OCI-LY7 (cell line): Measurements from ENCODE around the gene SUCLA2. TPM values are rescaled to one million over a fixed set of nuclear protein-coding genes. Genes with fewer than 3 reads are reported as not detected.

Experiments
- BruUV-seq: library from RNA; stranded (reverse); fragments of 400-500 nt; replicated peaks from 2 replicates; lab custom pipeline; 2021; lab: Mats Ljungman, UMichigan
- CTCF ChIA-PET: fragments of 300-600 bp; sonication (Branson Sonifier 250); formaldehyde crosslinking; loops from one replicate; lab custom pipeline; 2022; ENCODE audit warnings: antibody characterized with exemption; ENCODE audit not compliant: unreplicated experiment; lab: Charles Lee
- POLR2A ChIA-PET: fragments of 300-600 bp; sonication (Branson Sonifier 250); formaldehyde crosslinking; loops from one replicate; lab custom pipeline; 2022; ENCODE audit warnings: antibody characterized with exemption; lab: Charles Lee
- DNase-seq: peaks from one replicate; pipeline ENCODE4 v3.0.0-alpha.2; 2015; ENCODE audit warnings: low spot score
- H2AFZ ChIP-seq: fragments of 200-600 bp; sonication (generic), shearing (Covaris generic); 2 replicates; pipeline ENCODE4 v1.6.1; 2014; ENCODE audit warnings: mild to moderate bottlenecking, antibody characterized with exemption, low read length, moderate library complexity
- H3K27ac ChIP-seq: fragments of 200-600 bp; sonication (generic); 2 replicates; pipeline ENCODE4 v1.5.1; 2014; ENCODE audit warnings: mixed run types, low read depth, mild to moderate bottlenecking, moderate library complexity, low read length, inconsistent platforms; ENCODE audit not compliant: poor library complexity, severe bottlenecking
- H3K36me3 ChIP-seq: fragments of 200-600 bp; sonication (generic); 2 replicates; pipeline ENCODE4 v1.6.1; 2014; ENCODE audit warnings: mild to moderate bottlenecking, antibody characterized with exemption, low read length, moderate library complexity, mixed read lengths; ENCODE audit not compliant: insufficient read depth
- H3K4me1 ChIP-seq: fragments of 200-600 bp; sonication (generic); 2 replicates; pipeline ENCODE4 v1.5.1; 2014; ENCODE audit warnings: mild to moderate bottlenecking, low read length; ENCODE audit not compliant: insufficient read depth, poor library complexity, severe bottlenecking
- H3K4me2 ChIP-seq: fragments of 200-600 bp; sonication (generic); 2 replicates; pipeline ENCODE4 v1.6.1; 2014; ENCODE audit warnings: mild to moderate bottlenecking, low read length
- H3K4me3 ChIP-seq: fragments of 200-600 bp; sonication (generic); 2 replicates; pipeline ENCODE4 v1.5.1; 2014; ENCODE audit warnings: mild to moderate bottlenecking, low read depth, low read length; ENCODE audit not compliant: poor library complexity, severe bottlenecking
- H3K79me2 ChIP-seq: fragments of 200-600 bp; sonication (generic); 2 replicates; pipeline ENCODE4 v1.6.1; 2016; ENCODE audit warnings: low read depth, mild to moderate bottlenecking, low read length, moderate library complexity, mixed read lengths; ENCODE audit not compliant: insufficient read depth
- H3K9me2 ChIP-seq: fragments of 200-600 bp; sonication (generic); 2 replicates; pipeline ENCODE4 v1.6.1; 2016; ENCODE audit warnings: mild to moderate bottlenecking, low read length, mixed read lengths; ENCODE audit not compliant: insufficient read depth
- H3K9me3 ChIP-seq: fragments of 200-600 bp; sonication (generic); 2 replicates; pipeline ENCODE4 v1.6.1; 2014; ENCODE audit warnings: mild to moderate bottlenecking, mixed run types, low read length, mixed read lengths
- H4K20me1 ChIP-seq: fragments of 200-600 bp; sonication (generic); 2 replicates; pipeline ENCODE4 v1.6.1; 2014; ENCODE audit warnings: mild to moderate bottlenecking, antibody characterized with exemption, low read length, moderate library complexity, mixed read lengths; ENCODE audit not compliant: insufficient read depth
- EZH2phosphoT487 ChIP-seq: fragments of 200-600 bp; sonication (generic); IDR thresholded peaks from 2 replicates; pipeline ENCODE4 v1.6.1; 2018; ENCODE audit warnings: low read depth, borderline replicate concordance, mild to moderate bottlenecking, mixed run types, antibody characterized with exemption, low read length, moderate library complexity, mixed read lengths
- intact Hi-C: fragments of 100-400 bp; cut with micrococcal nuclease; formaldehyde crosslinking; loops from one replicate; pipeline ENCODE4 v1.10.0; 2022; ENCODE audit not compliant: unreplicated experiment
- total RNA-seq, 2 experiments: library from RNA; depleted of rRNA in 1 of 2; stranded (reverse); fragments of >200 nt in 1 of 2; shearing (Covaris generic) in 1 of 2; gene quantifications; 2 replicates each; pipeline ENCODE4 v1.2.3, GENCODE V29; 2014 to 2022
- TF ChIP-seq, protein P1 (sequence below): fragments of 200-600 bp; sonication (generic); conservative IDR thresholded peaks from 2 replicates; pipeline ENCODE4 v1.5.1; 2014; ENCODE audit warnings: mild to moderate bottlenecking, antibody characterized with exemption, low read length, moderate library complexity, mixed read lengths

The SUCLA2 gene
- total RNA-seq, 2 experiments from 2014 or later = 22.9 to 46.7 TPM

DNA sequence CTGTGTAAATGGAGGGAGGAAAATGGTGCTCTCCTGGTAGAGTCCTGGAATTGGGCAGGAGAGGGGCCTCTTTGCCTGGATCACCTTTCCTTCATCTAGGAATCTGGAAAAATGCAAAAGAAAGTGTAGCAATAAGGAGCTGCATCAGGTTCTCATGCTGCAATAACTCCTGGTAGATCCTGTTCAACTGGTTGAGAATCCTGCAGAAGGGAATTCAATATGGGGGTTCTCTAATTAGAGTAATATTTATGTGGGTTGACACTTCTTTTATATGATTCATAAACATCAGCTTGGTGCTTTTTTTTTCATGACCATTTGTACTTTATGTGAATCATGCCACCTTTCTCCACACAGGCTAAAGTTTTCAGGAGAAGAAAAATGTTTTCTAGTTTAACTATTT lies 27.0 kb upstream of the SUCLA2 start:
- Histone ChIP-seq H3K36me3 (peaks cover 44% of the 10 kb centered on the region), H3K27ac (no peak overlapping the region), H3K9me2 (no peaks in the 10 kb centered on the region), H3K9me3 (peaks cover 26% of the 10 kb centered on the region; the same call in 1 of the 2 replicates), H3K4me2 (no peak overlapping the region), H3K79me2 (no peaks in the 10 kb centered on the region), H3K4me3 (no peak overlapping the region), H2AFZ (no peak overlapping the region), H3K4me1 (no peaks in the 10 kb centered on the region), H4K20me1 (no peaks in the 10 kb centered on the region)
- ChIA-PET POLR2A (interaction anchor here (0.6 to 1.1 kb wide), 3 partner anchors 9 to 633 kb away, joined by 3 to 6 read pairs (median 3); partner anchors contain the start of gene NUDT15), CTCF (no interaction called here)
- TF ChIP-seq, protein P1, sequence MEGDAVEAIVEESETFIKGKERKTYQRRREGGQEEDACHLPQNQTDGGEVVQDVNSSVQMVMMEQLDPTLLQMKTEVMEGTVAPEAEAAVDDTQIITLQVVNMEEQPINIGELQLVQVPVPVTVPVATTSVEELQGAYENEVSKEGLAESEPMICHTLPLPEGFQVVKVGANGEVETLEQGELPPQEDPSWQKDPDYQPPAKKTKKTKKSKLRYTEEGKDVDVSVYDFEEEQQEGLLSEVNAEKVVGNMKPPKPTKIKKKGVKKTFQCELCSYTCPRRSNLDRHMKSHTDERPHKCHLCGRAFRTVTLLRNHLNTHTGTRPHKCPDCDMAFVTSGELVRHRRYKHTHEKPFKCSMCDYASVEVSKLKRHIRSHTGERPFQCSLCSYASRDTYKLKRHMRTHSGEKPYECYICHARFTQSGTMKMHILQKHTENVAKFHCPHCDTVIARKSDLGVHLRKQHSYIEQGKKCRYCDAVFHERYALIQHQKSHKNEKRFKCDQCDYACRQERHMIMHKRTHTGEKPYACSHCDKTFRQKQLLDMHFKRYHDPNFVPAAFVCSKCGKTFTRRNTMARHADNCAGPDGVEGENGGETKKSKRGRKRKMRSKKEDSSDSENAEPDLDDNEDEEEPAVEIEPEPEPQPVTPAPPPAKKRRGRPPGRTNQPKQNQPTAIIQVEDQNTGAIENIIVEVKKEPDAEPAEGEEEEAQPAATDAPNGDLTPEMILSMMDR = no peak
- TF ChIP-seq EZH2phosphoT487 = no peak
- intact Hi-C loops = no loop called here
- DNase-seq = no peak
- BruUV-seq = no TSS peak

DNA sequence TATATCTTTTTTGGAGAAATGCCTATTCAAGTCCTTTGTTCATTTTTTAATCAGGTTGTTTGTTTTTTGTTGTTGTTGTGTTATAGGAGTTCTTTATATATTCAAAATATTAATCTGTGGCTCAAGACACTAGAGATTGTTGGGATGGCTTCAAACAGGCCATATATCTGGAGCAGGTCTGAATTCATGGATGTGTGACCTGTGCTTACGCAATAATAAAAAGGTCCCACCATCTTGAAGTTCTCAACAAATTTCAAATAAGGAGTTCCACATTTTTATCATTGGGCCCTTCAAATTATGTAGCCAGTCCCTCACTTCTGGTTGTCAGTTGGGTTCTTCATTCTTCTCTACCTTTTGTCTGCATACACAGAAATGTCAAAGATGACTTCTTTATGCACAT lies 18.7 kb upstream of the SUCLA2 start:
- DNase-seq = no peak
- Histone ChIP-seq H3K79me2 (no peaks in the 10 kb centered on the region), H4K20me1 (no peaks in the 10 kb centered on the region), H2AFZ (no peak overlapping the region), H3K27ac (no peak overlapping the region), H3K4me1 (no peaks in the 10 kb centered on the region), H3K9me3 (no peaks in the 10 kb centered on the region), H3K36me3 (no peaks in the 10 kb centered on the region), H3K4me3 (no peak overlapping the region), H3K9me2 (no peaks in the 10 kb centered on the region), H3K4me2 (no peak overlapping the region)
- intact Hi-C loops = no loop called here
- TF ChIP-seq, protein P1 = no peak
- TF ChIP-seq EZH2phosphoT487 = no peak
- ChIA-PET CTCF (no interaction called here), POLR2A (no interaction called here)
- BruUV-seq = no TSS peak

DNA sequence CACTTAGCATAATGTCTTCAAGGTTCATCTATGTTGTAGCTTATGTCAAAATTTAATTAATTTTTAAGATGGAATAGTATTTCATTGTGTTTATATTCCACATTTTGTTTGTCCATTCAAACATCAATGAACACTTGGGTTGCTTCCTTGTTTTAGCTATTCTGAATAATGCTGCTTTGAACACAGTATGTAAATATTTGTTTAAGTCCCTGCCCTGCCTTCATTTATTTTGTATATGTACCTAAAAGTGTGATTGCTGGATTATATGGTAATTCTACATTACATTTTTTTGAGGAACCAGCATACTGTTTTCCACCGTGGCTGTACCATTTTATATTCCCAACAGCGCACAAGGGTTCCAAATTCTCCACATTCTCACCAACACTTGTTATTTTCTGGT lies 17.6 kb upstream of the SUCLA2 start:
- Histone ChIP-seq H4K20me1 (no peaks in the 10 kb centered on the region), H3K27ac (no peak overlapping the region), H3K4me2 (no peak overlapping the region), H3K9me3 (no peaks in the 10 kb centered on the region), H2AFZ (no peak overlapping the region), H3K9me2 (no peaks in the 10 kb centered on the region), H3K4me1 (no peaks in the 10 kb centered on the region), H3K79me2 (no peaks in the 10 kb centered on the region), H3K36me3 (peaks cover 6% of the 10 kb centered on the region; the same call in 1 of the 2 replicates), H3K4me3 (no peak overlapping the region)
- TF ChIP-seq, protein P1 = no peak
- TF ChIP-seq EZH2phosphoT487 = no peak
- CTCF ChIA-PET = no interaction called here
- no TSS peak for BruUV-seq
- intact Hi-C loops = no loop called here
- POLR2A ChIA-PET = no interaction called here
- no peak for DNase-seq
